Astrocyte (in vitro differentiated cells and primary cell): ENCODE data around the gene FDX2. TPM values are rescaled to one million over a fixed set of nuclear protein-coding genes. Genes with fewer than 3 reads are reported as not detected.

Experiments
- DNase-seq: peaks from one replicate; pipeline ENCODE4 v3.0.0-alpha.2; 2010; ENCODE audit warnings: low read depth
- FAIRE-seq: peaks from 2 replicates; lab custom pipeline; 2011; peaks lifted over from hg19 to GRCh38; lab: Jason Lieb, UNC
- H2AFZ ChIP-seq: 2 replicates; pipeline ENCODE4 v1.6.0; 2012; ENCODE audit warnings: low read depth, low read length, inconsistent platforms
- H3K27ac ChIP-seq: 2 replicates; pipeline ENCODE4 v1.5.1; 2011; ENCODE audit warnings: low read depth, low read length, inconsistent platforms
- H3K27me3 ChIP-seq: 2 replicates; pipeline ENCODE4 v1.6.0; 2011; ENCODE audit warnings: low read length, inconsistent platforms; ENCODE audit not compliant: insufficient read depth
- H3K36me3 ChIP-seq: 2 replicates; pipeline ENCODE4 v1.5.1; 2011; ENCODE audit warnings: low read length, inconsistent platforms; ENCODE audit not compliant: insufficient read depth
- H3K4me1 ChIP-seq: 2 replicates; pipeline ENCODE4 v1.5.1; 2011; ENCODE audit warnings: low read length, inconsistent platforms; ENCODE audit not compliant: insufficient read depth
- H3K4me2 ChIP-seq: 2 replicates; pipeline ENCODE4 v1.6.0; 2012; ENCODE audit warnings: low read length, inconsistent platforms
- H3K4me3 ChIP-seq: 2 replicates; pipeline ENCODE4 v1.5.1; 2011; ENCODE audit warnings: low read depth, mild to moderate bottlenecking, low read length, inconsistent platforms; ENCODE audit not compliant: insufficient read depth
- H3K79me2 ChIP-seq: 2 replicates; pipeline ENCODE4 v1.6.0; 2012; ENCODE audit warnings: mild to moderate bottlenecking, low read length, inconsistent platforms; ENCODE audit not compliant: insufficient read depth
- H3K9ac ChIP-seq: 2 replicates; pipeline ENCODE4 v1.6.0; 2012; ENCODE audit warnings: mild to moderate bottlenecking, low read length, inconsistent platforms
- H3K9me3 ChIP-seq: 2 replicates; pipeline ENCODE4 v1.5.1; 2012; ENCODE audit warnings: low read depth, mild to moderate bottlenecking, low read length, inconsistent platforms; ENCODE audit not compliant: insufficient read depth
- H4K20me1 ChIP-seq: 2 replicates; pipeline ENCODE4 v1.6.0; 2012; ENCODE audit warnings: low read length, inconsistent platforms; ENCODE audit not compliant: insufficient read depth
- H3K27ac Mint-ChIP-seq: one replicate; pipeline ENCODE4 v1.8.0; 2021; ENCODE audit warnings: mild to moderate bottlenecking, mixed read lengths; ENCODE audit not compliant: unreplicated experiment
- H3K27me3 Mint-ChIP-seq: one replicate; pipeline ENCODE4 v1.8.0; 2021; ENCODE audit warnings: low read depth, mixed read lengths; ENCODE audit not compliant: unreplicated experiment
- H3K36me3 Mint-ChIP-seq: one replicate; pipeline ENCODE4 v1.8.0; 2021; ENCODE audit warnings: low read depth, mixed read lengths; ENCODE audit not compliant: unreplicated experiment
- H3K4me1 Mint-ChIP-seq: one replicate; pipeline ENCODE4 v1.8.0; 2021; ENCODE audit warnings: low read depth, mixed read lengths; ENCODE audit not compliant: unreplicated experiment
- H3K4me3 Mint-ChIP-seq: one replicate; pipeline ENCODE4 v1.8.0; 2021; ENCODE audit warnings: mild to moderate bottlenecking, moderate library complexity, mixed read lengths; ENCODE audit not compliant: unreplicated experiment
- H3K9me3 Mint-ChIP-seq: one replicate; pipeline ENCODE4 v1.8.0; 2021; ENCODE audit warnings: mild to moderate bottlenecking, mixed read lengths; ENCODE audit not compliant: unreplicated experiment
- EZH2 ChIP-seq: IDR thresholded peaks from 2 replicates; pipeline ENCODE4 v1.6.1; 2012; ENCODE audit warnings: mild to moderate bottlenecking, low read length, inconsistent platforms; ENCODE audit not compliant: insufficient read depth
- total RNA-seq: library from RNA; stranded (reverse); gene quantifications from 2 replicates; pipeline ENCODE4 v1.2.1, GENCODE V29; 2021
- TF ChIP-seq, protein P1 (sequence below): IDR thresholded peaks from 2 replicates; pipeline ENCODE4 v1.5.1; 2011; ENCODE audit warnings: low read depth, mild to moderate bottlenecking, inconsistent platforms, low read length, moderate library complexity; ENCODE audit not compliant: insufficient read depth

The FDX2 gene
- total RNA-seq, 1 donor from 2014 or later, result 24.4 TPM

DNA sequence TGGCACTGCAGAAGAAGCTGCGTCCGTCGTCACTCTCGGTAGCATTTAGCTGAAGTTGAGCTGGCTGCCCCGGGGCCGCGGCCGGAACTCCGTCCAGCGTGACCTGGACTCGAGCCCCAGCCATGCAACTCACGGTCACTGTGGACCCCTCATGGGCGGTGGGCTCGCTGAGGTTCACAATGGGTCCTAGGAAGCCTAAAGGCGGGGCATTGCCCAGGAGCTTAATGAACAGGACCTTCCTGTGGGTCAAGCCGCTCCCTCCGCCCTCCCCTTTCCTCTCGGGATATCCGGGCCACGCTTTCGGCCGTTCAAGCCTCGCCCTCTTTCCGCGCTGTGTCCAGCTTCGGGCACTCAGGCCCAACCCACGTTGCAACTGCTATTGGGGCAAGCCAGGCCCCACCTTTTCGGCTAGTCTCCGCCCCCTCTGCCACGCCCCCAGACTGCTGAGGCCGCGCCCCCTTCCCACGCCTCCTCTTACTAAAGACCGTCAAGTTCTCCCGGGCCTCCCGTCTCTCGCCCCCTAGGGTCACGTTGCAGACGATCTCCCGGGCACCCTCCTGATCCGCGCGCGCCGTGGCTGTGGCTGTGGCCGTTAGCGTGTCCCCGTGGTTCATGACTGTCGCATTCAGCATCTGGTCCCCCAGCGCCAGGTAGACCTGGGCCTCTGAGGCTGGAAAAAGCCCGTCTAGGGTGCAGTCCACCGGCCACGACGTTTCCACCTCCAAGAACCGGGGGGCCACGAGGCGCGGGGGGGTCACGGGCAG is 19.0 kb upstream of the FDX2 start:
- FAIRE-seq, result no peak
- H3K27me3 Mint-ChIP-seq, result peaks cover 9% of the 10 kb centered on the region

DNA sequence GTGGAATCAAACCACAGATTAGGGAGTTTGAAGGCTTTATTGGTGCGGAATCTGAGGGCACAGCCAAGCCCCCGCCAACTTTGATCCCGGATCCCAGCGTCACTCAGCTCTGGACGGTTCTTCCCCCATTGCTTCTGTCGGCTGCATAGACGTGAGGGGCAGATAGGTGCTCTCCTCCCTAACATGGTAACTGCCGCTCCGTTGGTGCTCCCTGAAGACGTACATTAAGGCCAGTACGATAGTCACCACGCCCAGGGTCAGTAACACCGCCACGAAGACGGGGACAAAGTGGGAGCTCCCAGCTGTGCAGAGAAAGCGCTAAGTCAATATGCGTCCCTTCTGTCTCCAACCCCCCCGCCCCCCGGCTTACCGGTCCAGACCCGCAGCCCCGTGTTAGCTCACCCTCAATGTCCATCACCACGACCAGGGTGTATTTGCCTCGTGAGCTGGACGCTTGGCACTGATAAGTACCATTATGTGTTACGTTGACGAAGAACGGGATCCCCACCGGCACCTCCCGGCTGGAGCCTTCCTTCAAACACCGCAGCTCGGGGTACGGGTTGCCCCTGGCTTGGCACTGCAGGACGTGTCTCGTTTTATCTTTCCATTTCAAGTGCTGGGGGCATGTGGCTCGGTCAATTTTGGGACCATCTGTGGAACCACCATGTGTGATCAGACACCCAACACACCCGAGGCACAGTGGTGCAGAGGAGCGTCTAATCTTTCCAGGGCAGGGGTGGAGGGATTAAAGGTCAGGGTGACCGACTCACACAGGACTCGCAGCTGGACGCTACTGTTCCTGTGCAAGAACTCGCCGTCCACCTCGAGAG is 18.2 kb upstream of the FDX2 start:
- FAIRE-seq, result no peak

More for the DNA sequence above, 19.0 kb upstream of the FDX2 start:
- TF ChIP-seq EZH2, result no peak
- TF ChIP-seq, protein P1, sequence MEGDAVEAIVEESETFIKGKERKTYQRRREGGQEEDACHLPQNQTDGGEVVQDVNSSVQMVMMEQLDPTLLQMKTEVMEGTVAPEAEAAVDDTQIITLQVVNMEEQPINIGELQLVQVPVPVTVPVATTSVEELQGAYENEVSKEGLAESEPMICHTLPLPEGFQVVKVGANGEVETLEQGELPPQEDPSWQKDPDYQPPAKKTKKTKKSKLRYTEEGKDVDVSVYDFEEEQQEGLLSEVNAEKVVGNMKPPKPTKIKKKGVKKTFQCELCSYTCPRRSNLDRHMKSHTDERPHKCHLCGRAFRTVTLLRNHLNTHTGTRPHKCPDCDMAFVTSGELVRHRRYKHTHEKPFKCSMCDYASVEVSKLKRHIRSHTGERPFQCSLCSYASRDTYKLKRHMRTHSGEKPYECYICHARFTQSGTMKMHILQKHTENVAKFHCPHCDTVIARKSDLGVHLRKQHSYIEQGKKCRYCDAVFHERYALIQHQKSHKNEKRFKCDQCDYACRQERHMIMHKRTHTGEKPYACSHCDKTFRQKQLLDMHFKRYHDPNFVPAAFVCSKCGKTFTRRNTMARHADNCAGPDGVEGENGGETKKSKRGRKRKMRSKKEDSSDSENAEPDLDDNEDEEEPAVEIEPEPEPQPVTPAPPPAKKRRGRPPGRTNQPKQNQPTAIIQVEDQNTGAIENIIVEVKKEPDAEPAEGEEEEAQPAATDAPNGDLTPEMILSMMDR, result no peak
- Mint-ChIP-seq H3K4me3 (peak overlapping the region; percentile 96), H3K9me3 (no peaks in the 10 kb centered on the region), H3K27ac (no peak overlapping the region), H3K4me1 (peaks cover 2% of the 10 kb centered on the region), H3K36me3 (peaks cover 6% of the 10 kb centered on the region)
- peak overlapping the region; percentile 85 for H3K4me3 ChIP-seq
- H4K20me1 ChIP-seq, result peaks cover 24% of the 10 kb centered on the region
- peak; percentile 87 for DNase-seq
- H3K4me2 ChIP-seq, result peak overlapping the region; percentile 99
- peaks cover 5% of the 10 kb centered on the region for H3K36me3 ChIP-seq
- H3K9ac ChIP-seq, result peak overlapping the region; percentile 96
- no peaks in the 10 kb centered on the region for H3K9me3 ChIP-seq
- H2AFZ ChIP-seq, result peak overlapping the region; percentile 91
- no peaks in the 10 kb centered on the region for H3K27me3 ChIP-seq
- peaks cover 30% of the 10 kb centered on the region for H3K79me2 ChIP-seq
- H3K4me1 ChIP-seq, result peaks cover 14% of the 10 kb centered on the region
- peak overlapping the region; percentile 21 for H3K27ac ChIP-seq

More for the DNA sequence above, 18.2 kb upstream of the FDX2 start:
- TF ChIP-seq, protein P1, result no peak
- no peak for TF ChIP-seq EZH2
- Mint-ChIP-seq H3K27ac (peak overlapping the region; percentile 95), H3K4me1 (peaks cover 2% of the 10 kb centered on the region), H3K9me3 (no peaks in the 10 kb centered on the region), H3K4me3 (peak overlapping the region; percentile 96), H3K27me3 (peaks cover 7% of the 10 kb centered on the region), H3K36me3 (peaks cover 6% of the 10 kb centered on the region)
- Histone ChIP-seq H3K79me2 (peaks cover 38% of the 10 kb centered on the region), H3K36me3 (peaks cover 5% of the 10 kb centered on the region), H4K20me1 (peaks cover 31% of the 10 kb centered on the region), H3K4me2 (peak overlapping the region; percentile 99), H3K27me3 (no peaks in the 10 kb centered on the region), H3K9me3 (no peaks in the 10 kb centered on the region), H3K27ac (peak overlapping the region; percentile 21), H3K4me1 (peaks cover 14% of the 10 kb centered on the region), H2AFZ (peak overlapping the region; percentile 91), H3K4me3 (peak overlapping the region; percentile 85), H3K9ac (peak overlapping the region; percentile 96)
- peak; percentile 5 for DNase-seq
